ENCODE results near the gene UVSSA. TPM values are rescaled to one million over a fixed set of nuclear protein-coding genes. Genes with fewer than 3 reads are reported as not detected.

Gene UVSSA
- total and polyA plus RNA-seq, 2 donors (not counting 1 experiment from before 2014, with no cell fraction given), result 34.6 to 40.5 TPM

- H3K9ac ChIP-seq (ENCODE audit: low read length), result no peak overlapping the region
- no peak overlapping the region for H3K4me3 ChIP-seq (ENCODE audit: control extremely low read depth in 1 of 5, extremely low read depth in 1 of 5, insufficient read depth in 1 of 5, low read depth in 2 of 5, low read length in 4 of 5)
- H4K20me1 ChIP-seq (ENCODE audit: control insufficient read depth, insufficient read depth, low read length, poor library complexity, severe bottlenecking), result peaks cover 87% of the 10 kb centered on the region
- H3K36me3 ChIP-seq (replicated peaks in 1 of 2; ENCODE audit: control extremely low read depth in 1 of 2, control insufficient read depth in 1 of 2, extremely low read depth in 1 of 2, insufficient read depth in 2 of 2, low read length in 1 of 2), result peaks cover 0 to 35% of the 10 kb centered on the region in 2 experiments
- ATAC-seq (ENCODE audit: low read depth), result no peak
- 92% methylated on average over 2 of the region's 4 CpGs for WGBS (ENCODE audit: insufficient coverage)
- ChIA-PET POLR2A (no interaction called here), CTCF (no interaction called here)
- Mint-ChIP-seq H3K4me3 (no peak overlapping the region), H3K27me3 (no peaks in the 10 kb centered on the region), H3K27ac (no peak overlapping the region), H3K4me1 (peaks cover 40% of the 10 kb centered on the region), H3K9me3 (ENCODE audit: insufficient read depth) (no peaks in the 10 kb centered on the region)
- intact Hi-C loops (cut with micrococcal nuclease), result no loop called here
- no peak overlapping the region for H2AFZ ChIP-seq (ENCODE audit: insufficient read depth, low read depth, low read length, poor library complexity, severe bottlenecking)
- H3K79me2 ChIP-seq (ENCODE audit: control insufficient read depth, insufficient read depth, low read length), result peaks cover 94% of the 10 kb centered on the region
- H3K4me2 ChIP-seq (replicated peaks; ENCODE audit: low read depth, low read length, poor library complexity, severe bottlenecking), result no peak overlapping the region
- DNase-seq, result no peak
- TF ChIP-seq, protein P1, sequence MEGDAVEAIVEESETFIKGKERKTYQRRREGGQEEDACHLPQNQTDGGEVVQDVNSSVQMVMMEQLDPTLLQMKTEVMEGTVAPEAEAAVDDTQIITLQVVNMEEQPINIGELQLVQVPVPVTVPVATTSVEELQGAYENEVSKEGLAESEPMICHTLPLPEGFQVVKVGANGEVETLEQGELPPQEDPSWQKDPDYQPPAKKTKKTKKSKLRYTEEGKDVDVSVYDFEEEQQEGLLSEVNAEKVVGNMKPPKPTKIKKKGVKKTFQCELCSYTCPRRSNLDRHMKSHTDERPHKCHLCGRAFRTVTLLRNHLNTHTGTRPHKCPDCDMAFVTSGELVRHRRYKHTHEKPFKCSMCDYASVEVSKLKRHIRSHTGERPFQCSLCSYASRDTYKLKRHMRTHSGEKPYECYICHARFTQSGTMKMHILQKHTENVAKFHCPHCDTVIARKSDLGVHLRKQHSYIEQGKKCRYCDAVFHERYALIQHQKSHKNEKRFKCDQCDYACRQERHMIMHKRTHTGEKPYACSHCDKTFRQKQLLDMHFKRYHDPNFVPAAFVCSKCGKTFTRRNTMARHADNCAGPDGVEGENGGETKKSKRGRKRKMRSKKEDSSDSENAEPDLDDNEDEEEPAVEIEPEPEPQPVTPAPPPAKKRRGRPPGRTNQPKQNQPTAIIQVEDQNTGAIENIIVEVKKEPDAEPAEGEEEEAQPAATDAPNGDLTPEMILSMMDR (IDR thresholded peaks at IDR 0.05), result no peak
- no peak for TF ChIP-seq EZH2 (IDR thresholded peaks at IDR 0.05; ENCODE audit: borderline replicate concordance, insufficient read depth, low read depth, low read length, poor library complexity, severe bottlenecking)
- no peak overlapping the region for H3K27ac ChIP-seq (ENCODE audit: low read length in 2 of 2)
- no peaks in the 10 kb centered on the region for H3K9me3 ChIP-seq (ENCODE audit: control extremely low read depth in 1 of 3, control insufficient read depth in 2 of 3, insufficient read depth in 1 of 3, low read length in 2 of 3)
- H3K27me3 ChIP-seq (replicated peaks in 1 of 4; ENCODE audit: control extremely low read depth in 1 of 4, control insufficient read depth in 3 of 4, insufficient read depth in 4 of 4, low read length in 3 of 4), result no peaks in the 10 kb centered on the region
- peaks cover 0 to 9% of the 10 kb centered on the region in 2 donors for H3K4me1 ChIP-seq (ENCODE audit: control insufficient read depth in 2 of 2, insufficient read depth in 2 of 2, low read length in 2 of 2)
Observed at GRCh38 chr4:1302159-1302558, 44.8 kb upstream of the UVSSA start.

- POLR2A ChIA-PET, result no interaction called here
- Histone ChIP-seq H3K4me1 (ENCODE audit: control insufficient read depth in 2 of 2, insufficient read depth in 2 of 2, low read length in 2 of 2) (peaks cover 18 to 29% of the 10 kb centered on the region in 2 donors), H3K4me2 (replicated peaks; ENCODE audit: low read depth, low read length, poor library complexity, severe bottlenecking) (no peak overlapping the region), H3K9me3 (ENCODE audit: control extremely low read depth in 1 of 3, control insufficient read depth in 2 of 3, insufficient read depth in 1 of 3, low read length in 2 of 3) (no peaks in the 10 kb centered on the region), H3K4me3 (ENCODE audit: control extremely low read depth in 1 of 5, extremely low read depth in 1 of 5, insufficient read depth in 1 of 5, low read depth in 2 of 5, low read length in 4 of 5) (no peak overlapping the region), H3K27me3 (replicated peaks in 1 of 4; ENCODE audit: control extremely low read depth in 1 of 4, control insufficient read depth in 3 of 4, insufficient read depth in 4 of 4, low read length in 3 of 4) (no peaks in the 10 kb centered on the region), H3K36me3 (replicated peaks in 1 of 2; ENCODE audit: control extremely low read depth in 1 of 2, control insufficient read depth in 1 of 2, extremely low read depth in 1 of 2, insufficient read depth in 2 of 2, low read length in 1 of 2) (peaks cover 0 to 10% of the 10 kb centered on the region in 2 experiments), H2AFZ (ENCODE audit: insufficient read depth, low read depth, low read length, poor library complexity, severe bottlenecking) (no peak overlapping the region), H3K79me2 (ENCODE audit: control insufficient read depth, insufficient read depth, low read length) (peaks cover 94% of the 10 kb centered on the region), H4K20me1 (ENCODE audit: control insufficient read depth, insufficient read depth, low read length, poor library complexity, severe bottlenecking) (peaks cover 89% of the 10 kb centered on the region), H3K9ac (ENCODE audit: low read length) (no peak overlapping the region), H3K27ac (ENCODE audit: low read length in 2 of 2) (no peak overlapping the region)
- Mint-ChIP-seq H3K27me3 (no peaks in the 10 kb centered on the region), H3K4me3 (no peak overlapping the region), H3K4me1 (peaks cover 56% of the 10 kb centered on the region), H3K27ac (no peak overlapping the region), H3K9me3 (ENCODE audit: insufficient read depth) (no peaks in the 10 kb centered on the region)
- CTCF ChIA-PET, result no interaction called here
- ATAC-seq (ENCODE audit: low read depth) (no peak), DNase-seq (no peak)
- intact Hi-C loops (cut with micrococcal nuclease), result no loop called here
- 93% methylated on average over 13 of the region's 13 CpGs for WGBS (ENCODE audit: insufficient coverage)
- TF ChIP-seq, protein P1 (IDR thresholded peaks at IDR 0.05), result no peak
Observed at GRCh38 chr4:1305261-1305711, 41.7 kb upstream of the UVSSA start.

All from B cell (primary cell).